ENCODE measurements around the gene INHBA. TPM values are rescaled to one million over a fixed set of nuclear protein-coding genes. Genes with fewer than 3 reads are reported as not detected.
A peak's percentile ranks its signal among the peaks of the same experiment; 100 is the strongest.

Gene INHBA
- total RNA-seq, 1 donor from 2014 or later, result 5.0 TPM

DNA sequence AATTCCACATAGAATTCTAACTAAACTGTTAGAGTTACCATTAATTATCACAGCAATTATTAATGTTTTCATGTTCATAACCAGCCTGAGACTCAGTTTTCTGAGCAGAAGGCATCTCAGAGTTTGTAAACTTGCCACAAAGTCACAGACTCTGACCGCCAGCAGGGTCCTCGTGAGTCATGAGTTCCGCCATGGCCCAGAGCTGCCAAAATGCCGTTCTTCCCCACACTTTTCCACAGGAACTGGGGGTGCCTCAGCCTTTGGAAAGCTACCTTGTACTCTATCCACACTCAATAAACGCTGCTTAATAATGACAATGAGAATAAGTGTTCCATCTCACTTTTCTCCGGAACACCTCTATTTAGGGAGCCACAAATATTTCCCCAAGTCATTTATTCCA, 22.1 kb upstream of the INHBA start:
- Histone ChIP-seq H3K36me3 (ENCODE audit: control insufficient read depth, insufficient read depth, low read length) (no peaks in the 10 kb centered on the region), H3K4me3 (ENCODE audit: low read depth, low read length) (no peak overlapping the region), H3K27me3 (ENCODE audit: control insufficient read depth, insufficient read depth, low read length) (no peaks in the 10 kb centered on the region)
- TF ChIP-seq, protein P1, sequence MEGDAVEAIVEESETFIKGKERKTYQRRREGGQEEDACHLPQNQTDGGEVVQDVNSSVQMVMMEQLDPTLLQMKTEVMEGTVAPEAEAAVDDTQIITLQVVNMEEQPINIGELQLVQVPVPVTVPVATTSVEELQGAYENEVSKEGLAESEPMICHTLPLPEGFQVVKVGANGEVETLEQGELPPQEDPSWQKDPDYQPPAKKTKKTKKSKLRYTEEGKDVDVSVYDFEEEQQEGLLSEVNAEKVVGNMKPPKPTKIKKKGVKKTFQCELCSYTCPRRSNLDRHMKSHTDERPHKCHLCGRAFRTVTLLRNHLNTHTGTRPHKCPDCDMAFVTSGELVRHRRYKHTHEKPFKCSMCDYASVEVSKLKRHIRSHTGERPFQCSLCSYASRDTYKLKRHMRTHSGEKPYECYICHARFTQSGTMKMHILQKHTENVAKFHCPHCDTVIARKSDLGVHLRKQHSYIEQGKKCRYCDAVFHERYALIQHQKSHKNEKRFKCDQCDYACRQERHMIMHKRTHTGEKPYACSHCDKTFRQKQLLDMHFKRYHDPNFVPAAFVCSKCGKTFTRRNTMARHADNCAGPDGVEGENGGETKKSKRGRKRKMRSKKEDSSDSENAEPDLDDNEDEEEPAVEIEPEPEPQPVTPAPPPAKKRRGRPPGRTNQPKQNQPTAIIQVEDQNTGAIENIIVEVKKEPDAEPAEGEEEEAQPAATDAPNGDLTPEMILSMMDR (IDR thresholded peaks at IDR 0.05; ENCODE audit: insufficient read depth, low read length, severe bottlenecking), result no peak
- FAIRE-seq, result no peak
- no peak for DNase-seq (ENCODE audit: low read depth)

DNA sequence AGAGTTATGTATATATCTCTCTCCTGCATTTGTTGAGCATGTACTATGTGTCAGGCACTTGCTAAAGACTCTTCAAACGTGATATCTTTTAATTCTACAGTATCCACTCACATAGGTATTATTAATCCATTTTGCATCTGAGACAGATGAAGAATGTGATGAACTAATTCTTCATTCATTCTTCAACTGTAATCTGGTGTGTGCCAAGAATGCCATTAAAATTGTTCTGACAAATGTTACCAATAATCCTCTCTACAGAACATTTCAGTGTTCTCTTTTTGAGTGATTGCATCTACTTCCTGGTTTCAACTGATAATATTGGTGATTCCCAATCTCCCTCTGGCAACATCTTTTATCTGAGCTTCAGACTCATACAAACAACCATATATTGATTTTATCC, 18.0 kb upstream of the INHBA start:
- H3K27me3 ChIP-seq (ENCODE audit: control insufficient read depth, insufficient read depth, low read length), result no peaks in the 10 kb centered on the region
- H3K4me3 ChIP-seq (ENCODE audit: low read depth, low read length), result no peak overlapping the region
- TF ChIP-seq, protein P1 (IDR thresholded peaks at IDR 0.05; ENCODE audit: insufficient read depth, low read length, severe bottlenecking), result no peak
- FAIRE-seq (no peak), DNase-seq (ENCODE audit: low read depth) (no peak)
- no peaks in the 10 kb centered on the region for H3K36me3 ChIP-seq (ENCODE audit: control insufficient read depth, insufficient read depth, low read length)

DNA sequence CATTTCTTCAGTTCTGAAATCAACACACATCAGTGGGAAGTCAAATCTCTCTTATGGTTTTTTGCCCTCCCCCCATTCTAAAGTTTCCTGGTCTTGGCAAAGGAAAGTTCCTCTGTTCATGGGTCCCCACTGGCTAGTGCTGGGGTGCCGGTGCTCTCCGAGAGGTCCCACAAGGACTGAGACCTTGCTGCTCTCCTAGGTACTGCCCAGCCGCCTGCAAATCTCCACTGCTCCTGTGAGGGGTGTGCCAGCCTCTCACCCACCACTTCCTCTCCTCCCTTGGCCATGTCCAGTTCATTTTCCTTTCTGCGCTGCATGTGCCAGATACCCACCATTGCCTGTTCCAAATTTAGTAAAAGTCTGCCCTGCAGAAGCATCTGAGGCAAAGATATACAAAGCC, 17.2 kb upstream of the INHBA start:
- TF ChIP-seq, protein P1 (IDR thresholded peaks at IDR 0.05; ENCODE audit: insufficient read depth, low read length, severe bottlenecking), result no peak
- Histone ChIP-seq H3K36me3 (ENCODE audit: control insufficient read depth, insufficient read depth, low read length) (no peaks in the 10 kb centered on the region), H3K4me3 (ENCODE audit: low read depth, low read length) (no peak overlapping the region), H3K27me3 (ENCODE audit: control insufficient read depth, insufficient read depth, low read length) (no peaks in the 10 kb centered on the region)
- DNase-seq (ENCODE audit: low read depth) (no peak), FAIRE-seq (no peak)

DNA sequence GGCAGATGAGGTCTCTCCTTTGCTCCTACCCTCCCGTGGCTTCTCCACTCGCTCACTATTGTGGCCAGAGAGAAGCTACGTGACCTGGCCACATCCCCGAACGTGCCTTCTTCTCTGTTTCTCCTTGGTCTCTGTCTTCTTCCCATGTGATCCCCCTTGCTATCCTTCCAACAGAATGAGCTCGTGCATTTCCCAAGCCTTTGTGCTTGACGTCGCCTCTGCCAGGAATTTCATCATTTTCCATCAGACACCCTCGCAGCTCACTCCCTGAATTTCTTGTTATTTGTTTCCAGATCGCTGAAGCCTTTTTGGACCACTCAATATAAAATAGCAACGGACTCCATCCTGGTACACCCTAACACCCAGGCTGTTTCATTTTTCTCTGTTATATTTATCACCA, 13.8 kb upstream of the INHBA start:
- Histone ChIP-seq H3K27me3 (ENCODE audit: control insufficient read depth, insufficient read depth, low read length) (no peaks in the 10 kb centered on the region), H3K4me3 (ENCODE audit: low read depth, low read length) (no peak overlapping the region), H3K36me3 (ENCODE audit: control insufficient read depth, insufficient read depth, low read length) (no peaks in the 10 kb centered on the region)
- FAIRE-seq (no peak), DNase-seq (ENCODE audit: low read depth) (no peak)
- TF ChIP-seq, protein P1 (IDR thresholded peaks at IDR 0.05; ENCODE audit: insufficient read depth, low read length, severe bottlenecking), result no peak

DNA sequence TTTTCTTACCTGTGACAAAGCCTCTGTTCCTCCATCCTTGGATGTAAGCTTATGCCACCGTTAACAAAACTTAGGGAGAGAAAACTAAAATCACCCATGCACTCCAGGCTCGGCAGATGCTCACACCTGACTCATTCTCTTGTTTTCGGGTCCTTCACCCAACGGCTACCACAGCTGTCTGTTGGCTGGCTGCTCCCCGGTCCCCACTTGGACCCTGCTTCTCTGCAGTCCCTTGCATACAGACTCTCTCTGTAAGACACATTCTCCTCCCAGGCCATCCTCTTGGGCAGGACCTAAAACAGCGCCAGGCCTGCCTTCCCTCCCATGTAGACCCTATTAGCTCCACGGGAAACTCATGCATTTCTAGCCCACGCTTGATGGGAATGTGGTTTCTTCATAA, 12.1 kb upstream of the INHBA start:
- DNase-seq (ENCODE audit: low read depth) (no peak), FAIRE-seq (no peak)
- Histone ChIP-seq H3K27me3 (ENCODE audit: control insufficient read depth, insufficient read depth, low read length) (no peaks in the 10 kb centered on the region), H3K4me3 (ENCODE audit: low read depth, low read length) (no peak overlapping the region), H3K36me3 (ENCODE audit: control insufficient read depth, insufficient read depth, low read length) (no peaks in the 10 kb centered on the region)
- TF ChIP-seq, protein P1 (IDR thresholded peaks at IDR 0.05; ENCODE audit: insufficient read depth, low read length, severe bottlenecking), result no peak

DNA sequence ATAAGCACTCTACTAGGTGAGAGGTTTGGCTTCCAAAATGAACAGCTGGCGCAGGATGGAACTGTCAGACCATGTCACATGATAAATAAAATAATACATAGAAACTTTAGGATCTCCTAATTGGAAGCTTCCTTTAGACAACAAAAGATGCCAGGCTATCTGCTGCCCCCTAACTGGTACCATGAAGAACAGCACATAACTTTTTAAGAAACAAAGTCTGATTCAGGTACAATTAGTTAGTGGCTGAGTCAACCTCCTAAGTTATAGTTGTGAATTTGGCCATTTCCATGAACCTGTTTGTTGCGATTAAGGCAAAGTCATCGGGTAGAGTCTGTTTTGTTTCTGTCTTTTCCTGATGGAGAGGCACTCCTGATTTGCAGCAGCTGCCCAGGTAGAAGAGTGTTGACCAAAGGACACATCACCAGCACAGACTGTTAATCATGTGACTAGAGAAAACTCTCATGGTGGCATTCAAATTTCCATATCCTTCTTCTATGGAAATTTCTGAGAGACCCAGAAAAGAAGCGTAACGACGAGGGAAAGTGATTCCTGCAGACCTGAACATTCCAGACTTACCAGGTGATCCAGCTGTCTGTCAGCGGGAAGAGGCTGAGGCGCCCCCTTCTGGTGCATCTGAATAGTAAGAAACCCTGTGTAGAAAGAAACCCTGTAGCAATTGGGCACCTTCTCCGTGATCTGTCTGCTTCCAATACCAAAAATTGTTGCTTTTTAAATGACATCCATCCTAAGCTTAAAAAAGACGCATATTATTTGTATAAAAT, 8.6 kb upstream of the INHBA start:
- TF ChIP-seq, protein P1 (IDR thresholded peaks at IDR 0.05; ENCODE audit: insufficient read depth, low read length, severe bottlenecking), result peak; percentile 79
- Histone ChIP-seq H3K4me3 (ENCODE audit: low read depth, low read length) (no peak overlapping the region), H3K36me3 (ENCODE audit: control insufficient read depth, insufficient read depth, low read length) (no peaks in the 10 kb centered on the region), H3K27me3 (ENCODE audit: control insufficient read depth, insufficient read depth, low read length) (no peaks in the 10 kb centered on the region)
- DNase-seq (ENCODE audit: low read depth), result peak; percentile 63
- FAIRE-seq, result peak; percentile 82

Data from bronchial epithelial cell (primary cell).